ENCODE data around the gene PIK3R5. TPM values are rescaled to one million over a fixed set of nuclear protein-coding genes. Genes with fewer than 3 reads are reported as not detected.
"Not testable (repeated sequence)": the region's sequence is repeated elsewhere in the genome, so short reads cannot be mapped to it uniquely, and the experiment has no call there.

The PIK3R5 gene
- total RNA-seq, 1 experiment from 2014 or later, result not detected

DNA sequence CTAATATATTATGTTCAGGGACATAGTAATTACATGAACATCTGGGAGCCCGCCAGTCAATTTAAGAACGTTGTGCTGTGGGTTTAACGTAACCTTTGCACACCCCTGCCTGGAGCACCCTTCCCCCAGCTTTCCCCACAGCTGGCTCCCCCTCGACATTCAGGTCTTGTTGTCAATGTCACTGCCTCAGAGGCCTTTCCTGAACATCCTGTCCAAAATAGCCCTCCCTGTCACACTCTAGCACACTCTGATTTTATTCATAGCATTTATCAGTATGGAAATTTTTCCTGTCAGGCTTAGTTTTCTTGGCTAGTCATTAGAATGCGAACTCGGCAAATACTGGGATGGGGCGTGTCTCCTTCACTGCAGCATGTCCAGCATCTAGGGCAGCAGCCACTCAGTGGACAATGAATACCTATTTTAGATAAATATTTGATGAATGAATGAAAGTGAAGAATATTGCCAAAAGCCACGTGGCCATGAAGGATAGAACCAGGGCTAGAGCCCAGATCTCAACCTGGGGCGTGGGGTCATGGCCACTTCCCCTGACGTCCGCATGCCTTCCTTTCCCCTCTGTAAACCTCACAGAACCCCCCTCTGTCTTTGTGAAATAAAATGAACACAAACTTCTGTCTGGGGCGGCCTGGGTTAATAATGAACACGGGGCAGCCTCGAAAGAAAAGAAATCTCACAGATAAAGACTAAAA is 108.5 kb downstream of the PIK3R5 start:
- H3K9me3 ChIP-seq, result no peaks in the 10 kb centered on the region
- ChIA-PET CTCF (no interaction called here), POLR2A (no interaction called here)
- Mint-ChIP-seq H3K27me3 (ENCODE audit: insufficient read depth, unreplicated experiment) (no peaks in the 10 kb centered on the region), H3K4me1 (ENCODE audit: low read depth, unreplicated experiment) (no peaks in the 10 kb centered on the region), H3K4me3 (ENCODE audit: unreplicated experiment) (no peak overlapping the region), H3K27ac (ENCODE audit: unreplicated experiment) (no peak overlapping the region), H3K9me3 (ENCODE audit: unreplicated experiment) (no peaks in the 10 kb centered on the region), H3K36me3 (ENCODE audit: insufficient read depth, unreplicated experiment) (no peaks in the 10 kb centered on the region)
- H3K27me3 ChIP-seq (replicated peaks; ENCODE audit: control insufficient read depth, insufficient read depth, low read length), result no peaks in the 10 kb centered on the region
- intact Hi-C loops (cut with micrococcal nuclease; ENCODE audit: unreplicated experiment), result no loop called here
- DNase-seq, result no peak
- TF ChIP-seq, protein P1, sequence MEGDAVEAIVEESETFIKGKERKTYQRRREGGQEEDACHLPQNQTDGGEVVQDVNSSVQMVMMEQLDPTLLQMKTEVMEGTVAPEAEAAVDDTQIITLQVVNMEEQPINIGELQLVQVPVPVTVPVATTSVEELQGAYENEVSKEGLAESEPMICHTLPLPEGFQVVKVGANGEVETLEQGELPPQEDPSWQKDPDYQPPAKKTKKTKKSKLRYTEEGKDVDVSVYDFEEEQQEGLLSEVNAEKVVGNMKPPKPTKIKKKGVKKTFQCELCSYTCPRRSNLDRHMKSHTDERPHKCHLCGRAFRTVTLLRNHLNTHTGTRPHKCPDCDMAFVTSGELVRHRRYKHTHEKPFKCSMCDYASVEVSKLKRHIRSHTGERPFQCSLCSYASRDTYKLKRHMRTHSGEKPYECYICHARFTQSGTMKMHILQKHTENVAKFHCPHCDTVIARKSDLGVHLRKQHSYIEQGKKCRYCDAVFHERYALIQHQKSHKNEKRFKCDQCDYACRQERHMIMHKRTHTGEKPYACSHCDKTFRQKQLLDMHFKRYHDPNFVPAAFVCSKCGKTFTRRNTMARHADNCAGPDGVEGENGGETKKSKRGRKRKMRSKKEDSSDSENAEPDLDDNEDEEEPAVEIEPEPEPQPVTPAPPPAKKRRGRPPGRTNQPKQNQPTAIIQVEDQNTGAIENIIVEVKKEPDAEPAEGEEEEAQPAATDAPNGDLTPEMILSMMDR (IDR thresholded peaks at IDR 0.05; ENCODE audit: insufficient read depth in 1 of 2, low read depth in 1 of 2, low read length in 1 of 2, severe bottlenecking in 1 of 2, unreplicated experiment in 1 of 2), result no peak
- no peaks in the 10 kb centered on the region; the same call in 1 of the 2 replicates for H3K4me1 ChIP-seq
- H3K4me3 ChIP-seq (ENCODE audit: low read depth, low read length), result no peak overlapping the region
- BruUV-seq (replicated peaks), result no TSS peak
- no peaks in the 10 kb centered on the region for H3K36me3 ChIP-seq (ENCODE audit: control insufficient read depth, insufficient read depth, low read length)

GRCh38 chr17:8856205-8856603 is 109.3 kb downstream of the PIK3R5 start:
- intact Hi-C loops (cut with micrococcal nuclease; ENCODE audit: unreplicated experiment); DNase-seq; POLR2A ChIA-PET; H3K4me3 ChIP-seq (ENCODE audit: low read depth, low read length); H3K4me1 Mint-ChIP-seq (ENCODE audit: low read depth, unreplicated experiment); CTCF ChIA-PET; H3K27me3 Mint-ChIP-seq (ENCODE audit: insufficient read depth, unreplicated experiment); H3K9me3 Mint-ChIP-seq (ENCODE audit: unreplicated experiment); H3K9me3 ChIP-seq; H3K36me3 ChIP-seq (ENCODE audit: control insufficient read depth, insufficient read depth, low read length); H3K27ac Mint-ChIP-seq (ENCODE audit: unreplicated experiment); H3K36me3 Mint-ChIP-seq (ENCODE audit: insufficient read depth, unreplicated experiment); H3K4me1 ChIP-seq; BruUV-seq (replicated peaks); H3K4me3 Mint-ChIP-seq (ENCODE audit: unreplicated experiment); H3K27me3 ChIP-seq (replicated peaks; ENCODE audit: control insufficient read depth, insufficient read depth, low read length): not testable (repeated sequence)

DNA sequence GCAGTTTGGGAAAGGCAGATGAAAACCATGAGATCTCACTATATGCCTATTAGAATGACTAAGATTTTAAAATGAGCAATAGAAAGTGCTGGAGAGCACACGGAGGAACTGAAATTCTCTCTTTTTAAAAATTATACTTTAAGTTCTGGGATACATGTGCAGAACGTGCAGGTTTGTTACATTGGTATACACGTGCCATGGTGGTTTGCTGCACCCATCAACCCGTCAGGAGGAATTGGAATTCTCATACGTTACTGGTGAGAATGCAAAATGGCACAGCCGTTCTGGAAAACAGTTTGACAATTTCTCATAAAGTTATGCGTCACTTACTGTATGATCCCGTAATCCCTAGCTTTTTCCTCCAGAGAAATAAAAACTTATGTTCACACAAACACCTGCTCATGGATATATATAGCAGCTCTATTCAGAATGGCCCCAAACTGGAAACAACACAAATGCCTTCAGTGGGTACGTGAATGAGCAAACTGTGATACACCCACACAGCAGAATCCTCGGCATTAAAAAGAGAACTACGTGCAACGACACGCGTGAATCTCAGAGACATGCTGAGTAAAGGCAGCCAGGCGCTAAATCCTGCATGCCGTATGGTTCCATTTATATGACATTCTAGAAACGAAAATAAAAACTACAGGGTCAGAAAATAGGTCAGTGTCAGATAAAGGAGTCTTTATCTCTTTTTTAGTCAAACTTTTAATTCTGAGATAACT is 109.9 kb downstream of the PIK3R5 start:
- TF ChIP-seq, protein P1 (IDR thresholded peaks at IDR 0.05; ENCODE audit: insufficient read depth in 1 of 2, low read depth in 1 of 2, low read length in 1 of 2, severe bottlenecking in 1 of 2, unreplicated experiment in 1 of 2), result no peak
- intact Hi-C loops (cut with micrococcal nuclease; ENCODE audit: unreplicated experiment), result no loop called here
- no peaks in the 10 kb centered on the region for H3K27me3 ChIP-seq (replicated peaks; ENCODE audit: control insufficient read depth, insufficient read depth, low read length)
- no peak overlapping the region for H3K4me3 ChIP-seq (ENCODE audit: low read depth, low read length)
- Mint-ChIP-seq H3K4me1 (ENCODE audit: low read depth, unreplicated experiment) (no peaks in the 10 kb centered on the region), H3K27ac (ENCODE audit: unreplicated experiment) (no peak overlapping the region), H3K27me3 (ENCODE audit: insufficient read depth, unreplicated experiment) (no peaks in the 10 kb centered on the region), H3K36me3 (ENCODE audit: insufficient read depth, unreplicated experiment) (no peaks in the 10 kb centered on the region), H3K4me3 (ENCODE audit: unreplicated experiment) (no peak overlapping the region), H3K9me3 (ENCODE audit: unreplicated experiment) (no peaks in the 10 kb centered on the region)
- no peak for DNase-seq
- no TSS peak for BruUV-seq (replicated peaks)
- H3K9me3 ChIP-seq, result no peaks in the 10 kb centered on the region
- H3K36me3 ChIP-seq (ENCODE audit: control insufficient read depth, insufficient read depth, low read length), result no peaks in the 10 kb centered on the region
- ChIA-PET CTCF (no interaction called here), POLR2A (no interaction called here)
- no peaks in the 10 kb centered on the region; the same call in 1 of the 2 replicates for H3K4me1 ChIP-seq
